Heart left ventricle (tissue), 16 donors: ENCODE measurements around the gene CTSA. TPM values are rescaled to one million over a fixed set of nuclear protein-coding genes. Genes with fewer than 3 reads are reported as not detected.

Experiments used
- ATAC-seq, 4 donors: fragments of 200-7000 bp; cut with Tn5 transposase; one replicate each; pipeline ENCODE4 v1.9.1; 2020 to 2022; ENCODE audit warnings: moderate library complexity in 4 of 4, mild to moderate bottlenecking in 3 of 4, moderate number of reproducible peaks in 1 of 4
- DNase-seq, 5 donors: peaks; one replicate each; pipeline ENCODE4 v3.0.0-alpha.2; 2020
- H3K27ac ChIP-seq, 12 donors: fragments of 200-600 bp; sonication (generic) in 4 of 12; one replicate each; pipeline versions ENCODE4 v1.5.0 to v1.8.0; 2016 to 2022; ENCODE audit warnings: mild to moderate bottlenecking in 2 of 12
- H3K27me3 ChIP-seq, 9 donors: fragments of 200-600 bp; sonication (generic) in 2 of 9; one replicate each; pipeline versions ENCODE4 v1.5.1 to v1.8.0; 2016 to 2022; ENCODE audit warnings: mild to moderate bottlenecking in 3 of 9
- H3K36me3 ChIP-seq, 9 donors: fragments of 200-600 bp; sonication (generic) in 2 of 9; one replicate each; pipeline versions ENCODE4 v1.5.0 to v1.8.0; 2018 to 2022; ENCODE audit warnings: mild to moderate bottlenecking in 2 of 9
- H3K4me1 ChIP-seq, 12 donors: fragments of 200-600 bp; sonication (generic) in 4 of 12; one replicate each; pipeline versions ENCODE4 v1.5.0 to v1.8.0; 2016 to 2022; ENCODE audit warnings: mild to moderate bottlenecking in 3 of 12
- H3K4me3 ChIP-seq, 12 donors: fragments of 200-600 bp; sonication (generic) in 4 of 12; one replicate each; pipeline versions ENCODE4 v1.5.0 to v1.8.0; 2017 to 2022; ENCODE audit warnings: mild to moderate bottlenecking in 9 of 12, moderate library complexity in 4 of 12
- H3K9me3 ChIP-seq, 12 donors: fragments of 200-600 bp; sonication (generic) in 4 of 12; one replicate each; pipeline versions ENCODE4 v1.5.0 to v1.8.0; 2016 to 2022; ENCODE audit warnings: mild to moderate bottlenecking in 1 of 12
- CTCF ChIP-seq, 12 donors: fragments of 200-600 bp; sonication (generic) in 4 of 12; IDR thresholded peaks; one replicate each; pipeline versions ENCODE4 v1.5.0 to v1.8.0; 2018 to 2022; ENCODE audit warnings: antibody characterized with exemption in 12 of 12, mild to moderate bottlenecking in 5 of 12
- POLR2A ChIP-seq, 2 donors: fragments of 450-650 bp; IDR thresholded peaks; one replicate each; pipeline ENCODE4 v1.6.1; 2017; ENCODE audit warnings: antibody characterized with exemption in 2 of 2, mild to moderate bottlenecking in 2 of 2, moderate library complexity in 2 of 2
- WGBS, 4 donors: extraction: QIAGEN DNeasy Blood & Tissue Kit in 2 of 4; methylation state at CpG; one replicate each; pipeline versions ENCODE4 v1.1.5 to v1.1.7; 2013 to 2018; 5-methylcytosine and 5-hydroxymethylcytosine counted together
- intact Hi-C, 10 donors: fragments of 100-400 bp; cut with DNase I; formaldehyde crosslinking; loops; one replicate each; pipeline versions ENCODE4 v1.11.1 to v1.14.2; 2022
- polyA plus RNA-seq, 2 donors: library from polyadenylated mRNA; stranded (reverse); fragments of 200-250 nt; gene quantifications; one replicate each; pipeline ENCODE4 v1.2.3, GENCODE V29; 2013
- total RNA-seq, 9 donors: library from RNA; depleted of rRNA in 2 of 9; stranded (reverse); fragments of >200 nt in 2 of 9; fragmentation: NEBNext Ultra II Directional in 3 of 9; extraction: Animal tissue kit (Norgen Biotek cat#: 25700) in 3 of 9; gene quantifications; one replicate each; pipeline versions ENCODE4 v1.1.0 to v1.2.4, GENCODE V29; 2016 to 2023
- donor health status: ischemic (EF 13 %, LVEDD 7.1; RV severe dilation, severe dysfunction).
- donor health status: healthy with polysubstance abuse.
- donor health status: DM: no; HTN: yes; CAD: no.
- donor health status: DM: no; HTN: no; CAD: no.
- donor health status: ischemic (EF 25% LVEDD 6.9; RV normal size, moderate dysfunction).
- donor health status: ischemic (EF 25% LVEDD 5.7; RV mildly dilated, moderate dysfunction).
- donor health status: healthy.
- donor health status: DM: yes; HTN: yes; CAD: no.
- donor health status: ischemic (EF 35%, LVEDD 5.7; RV mildly dilated, moderate dysfunction).
- donor health status: nonischemic (EF 11% LVEDD 7.7; RV severe dilation, severe dysfunction).
- donor health status: DM: yes; HTN: yes; CAD: no.
- donor health status: PGD.
- donor health status: ischemic (EF 29% LVEDD 5.4; RV normal size, mild dysfunction).
- donor health status: nonischemic (EF 23%, LVEDD 6.1; RV moderate dilation, normal function).

CTSA gene
- total and polyA plus RNA-seq, 11 donors = 62.5 to 214 (median 107) TPM

GRCh38 chr20:45902199-45902701 lies 11.1 kb downstream of the CTSA start:
- Histone ChIP-seq H3K27me3 (no peaks in the 10 kb centered on the region), H3K4me3 (no peak overlapping the region), H3K27ac (no peak overlapping the region), H3K9me3 (no peaks in the 10 kb centered on the region), H3K4me1 (no peaks in the 10 kb centered on the region), H3K36me3 (peaks cover 0 to 94% (median 79%) of the 10 kb centered on the region in 9 donors)
- TF ChIP-seq POLR2A (IDR thresholded peaks at IDR 0.05) (no peak), CTCF (IDR thresholded peaks at IDR 0.05) (no peak)
- DNase-seq = no peak
- intact Hi-C loops = no loop called here
- ATAC-seq = peak in 2 of 4 donors; percentile 12 to 18
- WGBS, 4 donors = 89 to 92% (median 91%) methylated on average over 10 to 14 of the region's 14 CpGs

- Histone ChIP-seq H3K27me3 (no peaks in the 10 kb centered on the region), H3K27ac (no peak overlapping the region), H3K4me1 (peaks cover 0 to 6% (median 0%) of the 10 kb centered on the region in 12 donors), H3K4me3 (no peak overlapping the region), H3K9me3 (no peaks in the 10 kb centered on the region), H3K36me3 (peaks cover 0 to 84% (median 55%) of the 10 kb centered on the region in 9 donors)
- DNase-seq (peak in 1 of 5 donors; percentile 15), ATAC-seq (peak in 1 of 4 donors; percentile 12)
- intact Hi-C loops = no loop called here
- TF ChIP-seq CTCF (IDR thresholded peaks at IDR 0.05) (no peak), POLR2A (IDR thresholded peaks at IDR 0.05) (no peak)
- WGBS, 4 donors = 84 to 89% (median 87%) methylated on average over 14 to 16 of the region's 16 CpGs
These were observed 13.7 kb downstream of the CTSA start for GRCh38 chr20:45904583-45905504.

GRCh38 chr20:45905505-45906079 lies 14.5 kb downstream of the CTSA start:
- TF ChIP-seq POLR2A (IDR thresholded peaks at IDR 0.05) (no peak), CTCF (IDR thresholded peaks at IDR 0.05) (no peak)
- WGBS, 4 donors = 88 to 93% (median 90%) methylated on average over 8 of the region's 8 CpGs
- no peak for ATAC-seq
- H3K9me3 ChIP-seq = no peaks in the 10 kb centered on the region
- no peak overlapping the region for H3K4me3 ChIP-seq
- H3K4me1 ChIP-seq = peaks cover 0 to 12% (median 0%) of the 10 kb centered on the region in 12 donors
- intact Hi-C loops = no loop called here
- no peaks in the 10 kb centered on the region for H3K27me3 ChIP-seq
- DNase-seq = no peak
- no peak overlapping the region for H3K27ac ChIP-seq
- peaks cover 0 to 77% (median 50%) of the 10 kb centered on the region in 9 donors for H3K36me3 ChIP-seq
